OCI-LY1 (cell line): Measurements from ENCODE around the gene RAPH1.

Experiments
- H2AFZ ChIP-seq: fragments of 200-600 bp; sonication (generic), shearing (Covaris generic); 2 replicates; pipeline ENCODE4 v1.6.0; 2014; ENCODE audit warnings: antibody characterized with exemption, mild to moderate bottlenecking, low read length
- H3F3A ChIP-seq: fragments of 200-600 bp; sonication (generic), shearing (Covaris generic); 2 replicates; pipeline ENCODE4 v1.6.0; 2014; ENCODE audit warnings: mild to moderate bottlenecking, antibody characterized with exemption, low read length, moderate library complexity; ENCODE audit not compliant: insufficient read depth
- H3K27ac ChIP-seq: fragments of 200-600 bp; sonication (generic); 2 replicates; pipeline ENCODE4 v1.5.1; 2014; ENCODE audit warnings: low read length, mixed run types, mild to moderate bottlenecking, low read depth; ENCODE audit not compliant: poor library complexity, severe bottlenecking
- H3K27me3 ChIP-seq: fragments of 200-600 bp; sonication (generic); 2 replicates; pipeline ENCODE4 v1.6.0; 2014; ENCODE audit warnings: antibody characterized with exemption, mild to moderate bottlenecking, low read length, moderate library complexity; ENCODE audit not compliant: insufficient read depth
- H3K36me3 ChIP-seq: fragments of 200-600 bp; sonication (generic); 2 replicates; pipeline ENCODE4 v1.6.1; 2014; ENCODE audit warnings: mild to moderate bottlenecking, antibody characterized with exemption, low read length, moderate library complexity, mixed read lengths; ENCODE audit not compliant: insufficient read depth
- H3K4me1 ChIP-seq: fragments of 200-600 bp; sonication (generic); 2 replicates; pipeline ENCODE4 v1.5.1; 2014; ENCODE audit warnings: mild to moderate bottlenecking, low read length, moderate library complexity; ENCODE audit not compliant: insufficient read depth, severe bottlenecking
- H3K4me2 ChIP-seq: fragments of 200-600 bp; sonication (generic), shearing (Covaris generic); 2 replicates; pipeline ENCODE4 v1.6.1; 2014; ENCODE audit warnings: low read length
- H3K4me3 ChIP-seq: fragments of 200-600 bp; sonication (generic); 2 replicates; pipeline ENCODE4 v1.5.1; 2014; ENCODE audit warnings: low read length, low read depth, mild to moderate bottlenecking, mixed read lengths; ENCODE audit not compliant: poor library complexity, severe bottlenecking
- H3K79me2 ChIP-seq: fragments of 200-600 bp; shearing (Covaris generic); 2 replicates; pipeline ENCODE4 v1.6.1; 2016; ENCODE audit warnings: mixed run types, low read length, mixed read lengths; ENCODE audit not compliant: insufficient read depth
- H3K9ac ChIP-seq: fragments of 200-600 bp; sonication (generic), shearing (Covaris generic); 2 replicates; pipeline ENCODE4 v1.6.1; 2014; ENCODE audit warnings: mild to moderate bottlenecking, low read length, mixed read lengths
- H3K9me2 ChIP-seq: fragments of 200-600 bp; sonication (generic), shearing (Covaris generic); 2 replicates; pipeline ENCODE4 v1.6.1; 2014; ENCODE audit warnings: low read depth, mild to moderate bottlenecking, low read length, mixed read lengths
- H3K9me3 ChIP-seq: fragments of 200-600 bp; shearing (Covaris generic); 2 replicates; pipeline ENCODE4 v1.6.1; 2014; ENCODE audit warnings: low read length, mixed read lengths
- H4K20me1 ChIP-seq: fragments of 200-600 bp; sonication (generic), shearing (Covaris generic); 2 replicates; pipeline ENCODE4 v1.6.0; 2016; ENCODE audit warnings: mild to moderate bottlenecking, low read length; ENCODE audit not compliant: insufficient read depth
- EZH2 ChIP-seq: fragments of 200-600 bp; sonication (generic), shearing (Covaris generic); IDR thresholded peaks from 2 replicates; pipeline ENCODE4 v1.8.0; 2017; ENCODE audit warnings: borderline replicate concordance, mixed run types, mild to moderate bottlenecking, antibody characterized with exemption, low read length, moderate library complexity, mixed read lengths
- TF ChIP-seq, protein P1 (sequence below): fragments of 200-600 bp; sonication (generic), shearing (Covaris generic); IDR thresholded peaks from 2 replicates; pipeline ENCODE4 v1.5.1; 2017; ENCODE audit warnings: mild to moderate bottlenecking, antibody characterized with exemption, low read length, moderate library complexity, mixed read lengths

The RAPH1 gene

DNA sequence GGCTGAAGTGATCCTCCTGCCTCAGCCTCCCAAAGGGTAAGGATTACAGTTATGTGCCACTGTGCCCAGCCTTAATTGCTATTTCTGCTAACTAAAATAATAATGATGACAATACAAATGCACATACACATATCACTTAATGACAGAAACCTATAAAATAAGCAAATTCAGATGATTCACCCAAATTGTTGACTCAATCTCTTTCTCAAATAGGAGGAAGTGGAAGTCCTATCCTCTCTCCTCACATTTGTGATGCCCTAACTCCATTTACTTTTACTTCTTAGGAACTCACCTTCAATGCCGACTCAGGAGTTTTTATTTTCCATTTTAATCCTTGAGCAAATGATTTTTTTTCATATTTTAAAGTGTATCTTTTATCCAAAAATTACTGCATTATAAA is 24.5 kb upstream of the RAPH1 start:
- TF ChIP-seq, protein P1, sequence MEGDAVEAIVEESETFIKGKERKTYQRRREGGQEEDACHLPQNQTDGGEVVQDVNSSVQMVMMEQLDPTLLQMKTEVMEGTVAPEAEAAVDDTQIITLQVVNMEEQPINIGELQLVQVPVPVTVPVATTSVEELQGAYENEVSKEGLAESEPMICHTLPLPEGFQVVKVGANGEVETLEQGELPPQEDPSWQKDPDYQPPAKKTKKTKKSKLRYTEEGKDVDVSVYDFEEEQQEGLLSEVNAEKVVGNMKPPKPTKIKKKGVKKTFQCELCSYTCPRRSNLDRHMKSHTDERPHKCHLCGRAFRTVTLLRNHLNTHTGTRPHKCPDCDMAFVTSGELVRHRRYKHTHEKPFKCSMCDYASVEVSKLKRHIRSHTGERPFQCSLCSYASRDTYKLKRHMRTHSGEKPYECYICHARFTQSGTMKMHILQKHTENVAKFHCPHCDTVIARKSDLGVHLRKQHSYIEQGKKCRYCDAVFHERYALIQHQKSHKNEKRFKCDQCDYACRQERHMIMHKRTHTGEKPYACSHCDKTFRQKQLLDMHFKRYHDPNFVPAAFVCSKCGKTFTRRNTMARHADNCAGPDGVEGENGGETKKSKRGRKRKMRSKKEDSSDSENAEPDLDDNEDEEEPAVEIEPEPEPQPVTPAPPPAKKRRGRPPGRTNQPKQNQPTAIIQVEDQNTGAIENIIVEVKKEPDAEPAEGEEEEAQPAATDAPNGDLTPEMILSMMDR, result no peak
- no peak for TF ChIP-seq EZH2
- Histone ChIP-seq H3K27ac (no peak overlapping the region), H3K79me2 (no peaks in the 10 kb centered on the region)

DNA sequence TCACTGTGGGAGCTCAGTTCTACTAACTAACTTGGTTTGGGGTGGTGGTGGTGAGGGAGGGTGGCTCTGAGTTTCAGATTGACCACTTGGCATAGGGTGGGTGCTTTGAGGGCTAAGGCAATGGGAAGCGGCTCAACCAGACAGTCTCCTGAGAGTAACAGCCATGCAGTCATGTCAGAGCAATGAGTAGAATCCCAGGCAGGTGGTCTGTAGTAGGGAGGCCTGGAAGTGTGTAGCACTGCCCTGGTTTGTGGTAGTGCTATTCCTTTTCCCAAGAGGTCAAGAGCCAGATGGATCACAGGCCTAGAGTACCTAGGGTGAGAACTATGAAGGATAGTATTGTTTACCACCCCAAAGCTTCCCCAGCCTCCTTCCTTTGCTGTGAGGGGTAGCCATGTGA is 18.7 kb upstream of the RAPH1 start:
- TF ChIP-seq EZH2, result no peak
- TF ChIP-seq, protein P1, result no peak
- H3K79me2 ChIP-seq, result no peaks in the 10 kb centered on the region
- no peaks in the 10 kb centered on the region for H3F3A ChIP-seq
- H3K4me1 ChIP-seq, result no peaks in the 10 kb centered on the region
- H3K9me3 ChIP-seq, result no peaks in the 10 kb centered on the region
- H4K20me1 ChIP-seq, result no peaks in the 10 kb centered on the region
- H3K4me3 ChIP-seq, result no peak overlapping the region
- H3K36me3 ChIP-seq, result no peaks in the 10 kb centered on the region
- no peaks in the 10 kb centered on the region for H3K27me3 ChIP-seq
- H3K4me2 ChIP-seq, result no peak overlapping the region
- H2AFZ ChIP-seq, result no peak overlapping the region
- H3K9ac ChIP-seq, result no peak overlapping the region
- H3K27ac ChIP-seq, result no peak overlapping the region
- no peaks in the 10 kb centered on the region for H3K9me2 ChIP-seq

More for the DNA sequence above, 24.5 kb upstream of the RAPH1 start:
- Histone ChIP-seq H3K4me3 (no peak overlapping the region), H2AFZ (no peak overlapping the region), H3K9me3 (no peaks in the 10 kb centered on the region), H3K27me3 (no peaks in the 10 kb centered on the region), H3K4me1 (no peaks in the 10 kb centered on the region), H3K36me3 (no peaks in the 10 kb centered on the region), H3K4me2 (no peak overlapping the region), H3K9me2 (no peaks in the 10 kb centered on the region), H3K9ac (no peak overlapping the region), H4K20me1 (no peaks in the 10 kb centered on the region), H3F3A (no peaks in the 10 kb centered on the region)

DNA sequence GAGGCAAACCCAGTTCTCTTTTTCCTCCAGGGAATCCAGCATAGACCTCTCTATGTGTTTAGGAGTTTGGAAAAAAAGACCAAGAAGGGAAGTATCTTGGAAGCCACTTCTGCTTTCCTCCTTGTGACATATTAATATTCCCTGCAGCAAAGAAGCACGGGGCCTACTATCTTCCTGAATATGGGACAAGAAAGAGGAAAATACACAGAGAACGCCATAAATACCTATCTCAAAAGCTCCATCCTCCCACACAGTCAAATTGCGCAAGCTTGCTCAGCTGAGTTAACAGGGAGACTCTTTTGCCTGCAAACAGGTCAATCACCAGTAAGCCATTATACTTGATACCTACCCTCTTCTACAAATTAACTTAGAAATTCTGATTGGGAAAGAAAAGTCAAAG is 16.7 kb upstream of the RAPH1 start:
- H3K36me3 ChIP-seq, result no peaks in the 10 kb centered on the region
- no peaks in the 10 kb centered on the region for H3K79me2 ChIP-seq
- no peak overlapping the region for H2AFZ ChIP-seq
- H3K27ac ChIP-seq, result no peak overlapping the region
- no peak overlapping the region for H3K4me3 ChIP-seq
- no peak overlapping the region for H3K4me2 ChIP-seq
- no peaks in the 10 kb centered on the region for H3K4me1 ChIP-seq
- no peak overlapping the region for H3K9ac ChIP-seq
- TF ChIP-seq, protein P1, result no peak
- TF ChIP-seq EZH2, result no peak
- H3K9me3 ChIP-seq, result no peaks in the 10 kb centered on the region
- no peaks in the 10 kb centered on the region for H3K27me3 ChIP-seq
- H3K9me2 ChIP-seq, result no peaks in the 10 kb centered on the region
- H3F3A ChIP-seq, result no peaks in the 10 kb centered on the region
- no peaks in the 10 kb centered on the region for H4K20me1 ChIP-seq
